A172 (cell line): Measurements from ENCODE around the gene SIK1. TPM values are rescaled to one million over a fixed set of nuclear protein-coding genes. Genes with fewer than 3 reads are reported as not detected.
"Not testable (repeated sequence)": the region's sequence is repeated elsewhere in the genome, so short reads cannot be mapped to it uniquely, and the experiment has no call there.

ENCODE experiments used
- DNase-seq: peaks from one replicate; pipeline ENCODE4 v3.0.0-alpha.2; 2015; ENCODE audit warnings: low spot score
- total RNA-seq: library from RNA; depleted of rRNA; stranded (reverse); fragments of >200 nt; shearing (Covaris generic); gene quantifications from 2 replicates; pipeline ENCODE4 v1.2.3, GENCODE V29; 2014

The SIK1 gene
- total RNA-seq, 1 experiment from 2014 or later: 4.9 TPM

- DNase-seq: not testable (repeated sequence)
These were observed 30.0 kb downstream of the SIK1 start for GRCh38 chr21:43396788-43397438.

DNA sequence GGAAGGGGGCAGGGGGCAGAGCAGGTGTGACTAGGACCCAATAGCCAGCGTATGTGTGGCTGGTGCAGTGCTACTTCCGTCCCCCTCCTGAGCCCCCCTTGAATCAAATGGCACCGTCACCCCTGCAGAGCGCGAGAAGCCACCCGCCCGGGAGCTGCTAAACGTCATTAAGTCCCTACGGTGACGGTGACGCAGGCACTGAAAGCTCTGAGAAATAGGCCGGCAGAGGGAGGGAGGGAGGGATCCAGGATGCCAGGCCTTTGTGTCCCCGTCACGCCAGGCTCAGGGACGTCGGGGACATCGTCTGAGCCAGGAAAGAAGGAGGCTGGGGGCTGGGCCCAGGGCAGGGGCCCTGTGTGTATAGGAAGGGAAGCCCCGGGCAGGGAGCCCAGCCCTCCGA lies 43.6 kb downstream of the SIK1 start:
- not testable (repeated sequence) for DNase-seq

GRCh38 chr21:43382902-43383301 lies 44.0 kb downstream of the SIK1 start:
- DNase-seq: not testable (repeated sequence)

- not testable (repeated sequence) for DNase-seq
These were observed 45.9 kb downstream of the SIK1 start for GRCh38 chr21:43380852-43381533.

DNA sequence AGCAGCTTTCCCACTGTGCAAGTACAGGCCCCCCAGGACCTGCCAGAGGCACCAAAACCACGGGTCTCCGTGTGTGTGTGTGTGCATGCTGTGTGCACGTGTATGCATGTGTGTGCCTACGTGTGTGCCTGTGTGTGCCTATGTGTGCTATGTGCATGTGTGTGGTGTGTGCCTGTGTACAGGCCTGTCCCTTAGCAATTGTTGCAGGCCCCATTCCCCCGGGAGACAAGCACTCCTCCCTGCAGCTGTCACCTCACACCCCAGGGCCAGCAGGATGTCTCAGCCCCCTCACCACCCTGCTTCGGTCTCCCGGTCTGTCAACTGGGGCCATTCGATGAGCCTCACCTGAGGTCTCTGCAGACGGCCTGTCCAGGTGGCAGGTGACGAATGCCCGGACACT lies 46.6 kb downstream of the SIK1 start:
- DNase-seq: not testable (repeated sequence)

DNA sequence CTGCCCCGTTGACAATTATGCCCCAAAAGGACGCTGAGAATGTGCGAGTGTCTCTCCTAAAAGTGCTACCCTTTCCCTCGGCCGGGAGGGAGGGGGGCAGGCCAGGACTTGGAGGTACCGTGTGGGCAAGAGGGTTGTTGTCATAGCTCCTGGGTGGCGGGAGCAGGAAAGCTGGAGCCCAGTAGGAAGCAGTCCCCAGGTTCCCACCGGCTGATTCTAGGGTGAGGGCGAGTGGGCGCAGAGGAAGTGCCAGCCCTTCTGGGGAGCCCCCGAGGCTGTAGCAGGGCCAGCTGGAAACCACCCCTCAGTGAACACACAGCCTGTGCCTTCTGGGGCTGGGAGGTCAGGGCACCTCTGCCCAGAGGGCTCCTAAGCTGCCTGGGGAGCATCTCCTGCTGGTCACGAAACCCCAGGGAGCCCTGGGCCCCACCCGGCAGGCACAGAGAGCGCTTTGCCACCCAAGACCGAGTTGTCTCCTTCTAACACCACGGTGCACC lies 47.3 kb downstream of the SIK1 start:
- not testable (repeated sequence) for DNase-seq

DNA sequence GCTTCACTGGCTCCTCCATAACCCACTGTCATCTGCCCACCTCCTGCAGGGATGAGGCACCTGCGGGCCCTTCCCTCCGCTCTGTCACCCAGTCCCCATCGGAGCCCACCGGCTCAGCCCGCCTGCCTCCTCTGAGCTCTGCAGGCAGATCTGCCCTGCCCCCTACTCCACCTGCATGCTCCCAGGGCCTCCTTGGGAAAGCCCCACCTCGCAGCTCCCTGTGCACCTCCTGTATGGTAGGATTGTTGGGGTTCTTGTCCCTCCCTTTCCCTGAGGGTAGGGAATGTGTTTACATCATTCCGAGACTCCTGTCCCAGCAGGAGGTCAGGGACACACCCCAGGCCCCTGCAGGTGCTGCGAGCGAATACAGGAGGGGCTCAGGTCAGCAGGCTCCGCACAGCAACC lies 50.5 kb downstream of the SIK1 start:
- DNase-seq: no peak

DNA sequence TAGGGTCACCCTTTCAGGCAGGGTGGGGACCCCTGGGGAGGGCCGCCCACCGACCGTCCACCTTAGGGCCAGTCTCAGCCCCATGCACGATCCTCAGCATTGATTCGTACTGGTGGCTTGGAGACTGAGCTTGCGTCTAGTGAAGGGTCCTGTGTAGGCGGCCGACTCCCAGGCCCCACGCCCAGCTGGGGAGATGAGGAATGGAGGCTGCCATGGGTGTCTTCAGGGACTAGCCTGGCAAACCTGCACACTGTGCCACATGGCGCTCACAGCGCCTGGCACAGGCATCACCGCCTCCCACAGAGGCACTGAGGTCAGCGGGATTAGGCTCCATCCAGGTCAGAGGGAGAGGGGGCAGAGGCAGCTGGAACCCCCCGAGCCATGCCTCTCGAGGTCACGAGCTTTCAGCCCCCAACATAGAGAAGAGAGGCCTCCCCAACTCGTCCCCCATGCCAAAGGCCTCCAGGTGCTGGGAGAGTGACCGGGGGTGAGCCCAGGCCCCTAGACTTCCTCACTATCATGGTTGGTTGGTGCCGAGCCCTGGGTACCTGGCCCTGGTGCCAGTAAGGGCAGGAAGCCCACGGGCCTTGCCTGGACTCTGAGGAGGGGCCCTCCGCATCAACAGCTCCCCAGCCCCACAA lies 51.0 kb downstream of the SIK1 start:
- DNase-seq: no peak

DNA sequence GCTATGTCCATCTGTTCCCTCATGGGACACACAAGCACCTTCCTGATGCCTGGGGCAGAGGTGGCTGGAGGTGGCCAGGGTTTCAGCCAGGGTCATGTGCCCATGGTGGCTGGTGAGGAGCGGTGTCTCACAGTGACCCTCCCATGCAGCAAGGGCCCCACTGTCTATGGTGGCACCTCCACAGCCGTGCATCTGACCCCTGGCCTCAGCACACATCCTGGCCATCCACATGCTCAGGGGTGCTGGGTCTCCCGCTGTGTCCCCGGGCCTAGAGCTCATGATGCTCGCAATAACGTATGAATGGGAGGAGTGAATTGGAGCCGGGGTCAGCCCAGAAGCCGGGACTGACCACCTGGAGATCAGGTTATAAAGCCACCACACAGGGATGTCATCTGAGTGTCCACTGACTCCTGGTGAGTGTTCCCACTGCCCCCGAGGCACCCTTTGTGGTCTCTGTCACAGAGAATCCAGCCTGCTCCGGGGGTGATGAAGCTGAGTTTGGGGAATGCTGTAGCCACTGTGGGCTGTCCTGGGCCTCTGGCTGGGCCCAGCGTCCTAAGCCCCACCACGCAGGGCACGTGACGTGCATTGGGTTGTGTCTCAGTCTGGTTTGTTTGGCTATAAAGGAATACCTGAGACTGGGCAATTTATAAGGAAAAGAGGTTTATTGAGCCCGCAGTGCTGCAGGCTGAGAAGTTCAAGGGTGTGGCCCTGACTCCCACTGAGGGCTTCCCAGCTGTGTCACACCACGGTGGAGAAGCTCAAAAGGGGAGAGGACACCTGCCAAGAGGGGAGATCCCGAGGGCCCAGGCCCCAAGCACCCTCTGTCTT lies 51.7 kb downstream of the SIK1 start:
- no peak for DNase-seq

GRCh38 chr21:43374228-43374885 lies 52.6 kb downstream of the SIK1 start:
- DNase-seq: no peak

- no peak for DNase-seq
These were observed 53.3 kb downstream of the SIK1 start for GRCh38 chr21:43373362-43374227.

DNA sequence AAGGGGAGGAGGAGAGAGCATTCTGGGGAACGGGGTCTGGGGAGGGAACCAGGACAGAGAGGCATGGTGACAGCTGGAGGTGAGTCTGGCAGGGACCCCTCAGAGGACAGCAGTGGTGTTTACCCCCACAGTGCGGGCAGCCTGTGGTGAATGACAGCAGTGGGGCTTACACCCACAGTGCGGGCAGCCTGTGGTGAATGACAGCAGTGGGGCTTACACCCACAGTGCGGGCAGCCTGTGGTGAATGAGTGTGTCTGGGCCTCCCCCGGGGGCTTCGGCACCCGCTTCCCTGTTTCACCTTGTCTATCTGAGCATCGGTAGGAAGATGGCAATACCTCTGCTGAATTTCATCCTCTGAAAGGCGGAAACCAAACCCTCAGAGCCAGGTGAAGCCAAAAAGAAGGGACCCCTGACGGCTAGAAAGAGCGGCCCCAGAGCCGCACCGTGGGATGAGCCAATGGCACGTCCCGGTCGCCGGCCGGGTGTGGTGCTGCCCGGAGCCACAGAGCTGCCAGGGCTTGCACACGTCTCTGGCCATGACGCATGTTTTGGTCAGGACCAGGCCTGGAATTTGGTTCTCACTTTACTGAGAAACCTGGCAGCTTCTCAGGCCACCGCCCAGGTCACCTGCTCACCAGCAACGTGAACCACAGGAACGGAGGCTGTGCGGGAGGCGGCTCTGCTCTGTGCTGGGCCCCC lies 54.1 kb downstream of the SIK1 start:
- no peak for DNase-seq

DNA sequence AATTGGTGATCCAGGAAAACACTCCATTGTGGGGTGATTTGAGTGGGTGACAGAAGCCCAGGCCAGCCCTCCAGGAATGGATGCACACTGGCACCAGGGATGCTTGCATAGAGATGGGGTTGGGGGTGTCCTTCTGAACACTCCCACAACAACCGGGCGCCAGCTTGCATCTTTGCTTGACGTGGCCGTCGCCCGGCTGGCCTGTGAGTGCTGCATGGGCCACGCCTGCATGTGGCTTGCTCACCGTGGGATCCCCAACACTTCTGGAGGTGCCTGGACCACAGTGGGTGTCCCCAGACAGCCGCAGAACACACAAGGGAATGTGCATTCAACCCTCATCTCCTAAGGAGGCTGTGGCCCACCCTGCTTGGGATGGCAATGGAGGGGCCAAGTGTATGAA lies 55.1 kb downstream of the SIK1 start:
- DNase-seq: no peak

- no peak for DNase-seq
These were observed 55.9 kb downstream of the SIK1 start for GRCh38 chr21:43370888-43371570.

DNA sequence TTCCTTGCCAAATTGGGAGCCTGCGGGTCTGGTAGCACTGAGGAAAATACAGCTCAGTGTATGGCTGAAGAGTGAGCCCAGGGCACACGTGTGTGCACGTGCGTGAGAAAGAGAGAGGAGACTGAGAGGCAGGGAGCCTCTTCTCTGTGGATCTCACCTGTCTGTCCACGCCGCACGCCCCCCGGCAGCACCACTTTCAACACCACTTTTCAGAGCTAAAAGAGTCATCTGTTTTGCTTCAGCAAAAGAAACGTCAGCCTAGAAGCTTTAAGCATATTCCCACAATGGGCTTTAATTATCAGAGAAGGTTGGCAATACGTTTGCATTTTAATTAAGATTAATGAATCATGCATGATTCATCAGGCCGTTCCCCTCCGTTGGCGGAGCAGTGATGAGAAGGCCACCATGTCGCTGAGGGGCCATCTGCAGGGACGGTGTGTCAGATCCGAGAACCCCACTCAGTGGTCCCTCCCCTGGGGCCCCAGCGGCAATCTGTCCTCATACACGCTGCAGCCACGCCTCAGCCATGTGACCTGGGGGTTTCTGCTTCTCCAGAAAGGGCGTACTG lies 56.8 kb downstream of the SIK1 start:
- no peak for DNase-seq

GRCh38 chr21:43369596-43370090 lies 57.3 kb downstream of the SIK1 start:
- DNase-seq: no peak

GRCh38 chr21:43369124-43369523 lies 57.8 kb downstream of the SIK1 start:
- DNase-seq: no peak

GRCh38 chr21:43368685-43369084 lies 58.2 kb downstream of the SIK1 start:
- no peak for DNase-seq

DNA sequence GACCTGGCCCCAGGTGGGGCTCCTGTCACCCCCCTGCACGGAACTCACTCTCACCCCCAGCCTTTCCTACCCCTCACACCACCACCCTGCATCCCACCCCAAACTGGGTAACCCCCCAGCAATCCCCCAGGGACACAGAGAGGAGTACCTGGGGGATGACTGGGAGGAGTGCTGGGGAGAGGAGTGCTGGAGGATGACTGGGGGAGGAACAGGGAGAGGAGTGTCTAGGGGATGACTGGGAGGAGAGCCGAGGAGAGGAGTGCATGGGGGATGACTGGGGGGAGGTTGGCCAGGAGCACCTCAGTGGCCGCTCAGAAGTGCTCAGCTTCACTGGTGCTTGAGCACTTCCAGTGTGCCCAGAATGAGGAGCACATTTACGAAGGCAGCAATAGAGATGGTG lies 59.1 kb downstream of the SIK1 start:
- DNase-seq: no peak
